GM12878 (cell line): ENCODE results near the gene PPP4R4. TPM values are rescaled to one million over a fixed set of nuclear protein-coding genes. Genes with fewer than 3 reads are reported as not detected.

ENCODE experiments used
- ATAC-seq: fragments of 200-7000 bp; cut with Tn5 transposase; 3 replicates; pipeline ENCODE4 v1.9.1; 2020; ENCODE audit warnings: mild to moderate bottlenecking, moderate library complexity
- BruUV-seq: library from RNA; stranded (reverse); fragments of 400-500 nt; replicated peaks from 2 replicates; lab custom pipeline; 2021; lab: Mats Ljungman, UMichigan
- CTCF ChIA-PET: fragments of 300-600 bp; sonication (Branson Sonifier 250); formaldehyde crosslinking; extraction: SDS; loops from one replicate; lab custom pipeline; 2021; ENCODE audit warnings: inconsistent platforms; lab: Yijun Ruan, JAX
- POLR2A ChIA-PET: fragments of 350-600 bp; formaldehyde crosslinking; extraction: SDS; loops from one replicate; lab custom pipeline; 2021; ENCODE audit warnings: inconsistent platforms; lab: Charles Lee
- RAD21 ChIA-PET: fragments of 300-600 bp; sonication (Branson Sonifier 250); formaldehyde crosslinking; loops from one replicate; lab custom pipeline; 2023; ENCODE audit warnings: antibody characterized with exemption; ENCODE audit not compliant: unreplicated experiment; lab: Charles Lee
- SMC1A ChIA-PET: fragments of 300-600 bp; sonication (Branson Sonifier 250); formaldehyde crosslinking; loops from one replicate; lab custom pipeline; 2023; ENCODE audit not compliant: unreplicated experiment, uncharacterized antibody; lab: Charles Lee
- DNase-seq: peaks from one replicate; pipeline ENCODE4 v3.0.0-alpha.2; 2011; ENCODE audit warnings: low read depth, low spot score
- FAIRE-seq: peaks from 3 replicates; lab custom pipeline; 2011; peaks lifted over from hg19 to GRCh38; lab: Jason Lieb, UNC
- H2AFZ ChIP-seq: 2 replicates; pipeline ENCODE4 v1.6.0; 2011; ENCODE audit warnings: low read depth, low read length, control low read depth; ENCODE audit not compliant: control insufficient read depth
- H3K27ac ChIP-seq: 2 replicates; pipeline ENCODE4 v1.5.1; 2011; ENCODE audit warnings: control low read depth; ENCODE audit not compliant: control insufficient read depth, insufficient read depth
- H3K27me3 ChIP-seq, 2 experiments: replicated peaks in 1 of 2; 2 replicates each; pipeline versions ENCODE4 v1.6.0 to v1.6.1; 2011; ENCODE audit warnings: low read length in 1 of 2; ENCODE audit not compliant: control insufficient read depth in 2 of 2, insufficient read depth in 2 of 2
- H3K36me3 ChIP-seq, 2 experiments: 2 replicates each; pipeline ENCODE4 v1.5.1; 2011; ENCODE audit warnings: low read length in 1 of 2; ENCODE audit not compliant: control insufficient read depth in 2 of 2, insufficient read depth in 2 of 2
- H3K4me1 ChIP-seq: 2 replicates; pipeline ENCODE4 v1.6.1; 2011; ENCODE audit warnings: mild to moderate bottlenecking, low read length, moderate library complexity, mixed read lengths; ENCODE audit not compliant: control insufficient read depth, insufficient read depth
- H3K4me2 ChIP-seq: 2 replicates; pipeline ENCODE4 v1.6.0; 2011; ENCODE audit warnings: control low read depth; ENCODE audit not compliant: control insufficient read depth, insufficient read depth
- H3K4me3 ChIP-seq: fragments of 200-600 bp; sonication (generic); 2 replicates; pipeline ENCODE4 v1.5.1; 2016
- H3K79me2 ChIP-seq: 2 replicates; pipeline ENCODE4 v1.6.0; 2011; ENCODE audit warnings: low read length; ENCODE audit not compliant: control insufficient read depth, insufficient read depth
- H3K9ac ChIP-seq: 2 replicates; pipeline ENCODE4 v1.8.0; 2011; ENCODE audit warnings: low read length, control low read depth, mixed read lengths; ENCODE audit not compliant: control insufficient read depth, insufficient read depth
- H3K9me3 ChIP-seq: replicated peaks from 3 replicates; pipeline ENCODE4 v1.5.1; 2011; ENCODE audit warnings: mild to moderate bottlenecking, low read length; ENCODE audit not compliant: control insufficient read depth, insufficient read depth
- H4K20me1 ChIP-seq: 2 replicates; pipeline ENCODE4 v1.6.0; 2011; ENCODE audit not compliant: control insufficient read depth, insufficient read depth
- ATF3 ChIP-seq: IDR thresholded peaks from 2 replicates; pipeline ENCODE4 v1.6.1; 2011; ENCODE audit warnings: low read depth, mild to moderate bottlenecking, low read length, moderate library complexity, borderline replicate concordance; ENCODE audit errors: extremely low read depth
- JUNB ChIP-seq: IDR thresholded peaks from 2 replicates; pipeline ENCODE4 v1.6.1; 2016; ENCODE audit warnings: antibody characterized with exemption, mild to moderate bottlenecking
- KLF5 ChIP-seq: fragments of 450-650 bp; IDR thresholded peaks from 2 replicates; pipeline ENCODE4 v1.6.1; 2014; ENCODE audit warnings: mild to moderate bottlenecking; ENCODE audit not compliant: partially characterized antibody
- PBX3 ChIP-seq: IDR thresholded peaks from 2 replicates; pipeline ENCODE4 v1.6.1; 2011; ENCODE audit warnings: mild to moderate bottlenecking, low read depth, low read length, moderate library complexity; ENCODE audit not compliant: insufficient replicate concordance
- POU2F2 ChIP-seq: IDR thresholded peaks from 3 replicates; pipeline ENCODE4 v1.6.1; 2011; ENCODE audit warnings: low read depth, mild to moderate bottlenecking, low read length, borderline replicate concordance
- RB1 ChIP-seq: fragments of 450-650 bp; formaldehyde crosslinking; IDR thresholded peaks from 2 replicates; pipeline ENCODE4 v1.6.1; 2017; ENCODE audit warnings: mild to moderate bottlenecking, borderline replicate concordance
- WRNIP1 ChIP-seq: IDR thresholded peaks from 2 replicates; pipeline ENCODE4 v1.6.1; 2011; ENCODE audit warnings: low read depth, low read length, improper control_type of control experiment, borderline replicate concordance
- YY1 ChIP-seq: IDR thresholded peaks from 2 replicates; pipeline ENCODE4 v1.6.1; 2011; ENCODE audit warnings: low read depth, mild to moderate bottlenecking, low read length
- WGBS: methylation state at CpG from one replicate; pipeline ENCODE4 v1.1.6; 2016; ENCODE audit warnings: low lambda C conversion rate; ENCODE audit not compliant: insufficient replicate concordance, insufficient coverage; ENCODE audit errors: missing lambda C conversion rate; 5-methylcytosine and 5-hydroxymethylcytosine counted together
- in situ Hi-C: fragments of 300-500 bp; cut with MboI; formaldehyde crosslinking; loops from 9 replicates; pipeline ENCODE4 v1.14.3; 2018; ENCODE audit warnings: mixed read lengths
- intact Hi-C: fragments of 100-400 bp; cut with micrococcal nuclease; formaldehyde crosslinking; loops from one replicate; pipeline ENCODE4 v1.14.2; 2022; ENCODE audit not compliant: unreplicated experiment
- polyA plus RNA-seq, 11 experiments: library from polyadenylated mRNA; depleted of rRNA in 4 of 11; unstranded in 6 of 11; stranded (reverse) in 5 of 11; fragments of >200 nt; fragmentation: Nextera tagmentation in 4 of 11; fragmentation: Illumina TruSeq in 1 of 11; extraction: Ambion mirVana in 4 of 11; extraction: Trizol in 1 of 11; gene quantifications; 1 replicate in 1 of 11; 2 replicates in 10 of 11; pipeline versions ENCODE4 v1.2.1 to v1.2.3, GENCODE V29; 2011 to 2016; ENCODE audit warnings: inconsistent platforms in 2 of 11, missing spikeins in 2 of 11, low read depth in 1 of 11
- total RNA-seq, 4 experiments: library from RNA; depleted of rRNA in 3 of 4; stranded (reverse); fragments of >200 nt in 3 of 4; fragmentation: Illumina TruSeq in 1 of 4; extraction: Trizol in 1 of 4; gene quantifications; 2 replicates each; pipeline versions ENCODE4 v1.2.1 to v1.2.3, GENCODE V29; 2013 to 2021

Gene PPP4R4
- total and polyA plus RNA-seq, 10 of the 15 experiments (the other 5 are each of a cell fraction or from before 2014, with no cell fraction given), result 0.01 to 0.13 (median 0.08) TPM; not detected in 4

- SMC1A ChIA-PET, result no interaction called here
- RAD21 ChIA-PET, result no interaction called here
- CTCF ChIA-PET, result no interaction called here
- no TSS peak for BruUV-seq
- Histone ChIP-seq H3K27ac (no peak overlapping the region), H3K9ac (no peak overlapping the region), H3K27me3 (no peaks in the 10 kb centered on the region), H3K4me2 (no peak overlapping the region), H3K4me1 (no peaks in the 10 kb centered on the region), H3K36me3 (no peaks in the 10 kb centered on the region), H4K20me1 (no peaks in the 10 kb centered on the region; the same call in 1 of the 2 replicates), H3K9me3 (no peaks in the 10 kb centered on the region; the same call in 2 of the 3 replicates), H3K79me2 (no peaks in the 10 kb centered on the region), H3K4me3 (no peak overlapping the region), H2AFZ (no peak overlapping the region)
- ATAC-seq, result no peak
- DNase-seq, result no peak
- FAIRE-seq, result no peak
- TF ChIP-seq JUNB, result no peak
- no peak for TF ChIP-seq PBX3
- no peak for TF ChIP-seq RB1
- no peak for TF ChIP-seq POU2F2
- TF ChIP-seq ATF3, result no peak
- no peak for TF ChIP-seq YY1
- no peak for TF ChIP-seq KLF5
- TF ChIP-seq WRNIP1, result no peak
- intact Hi-C loops (no loop called here), in situ Hi-C loops (no loop called here)
- POLR2A ChIA-PET, result no interaction called here
- 66% methylated on average over 6 of the region's 6 CpGs for WGBS
Observed at GRCh38 chr14:94304243-94304642, 130.1 kb downstream of the PPP4R4 start.
